Neural cell (in vitro differentiated cells): ENCODE measurements around the gene SF3B4. TPM values are rescaled to one million over a fixed set of nuclear protein-coding genes. Genes with fewer than 3 reads are reported as not detected.

Source experiments
- H2AFZ ChIP-seq: fragments of 200-600, 300-800 bp; sonication (generic), shearing (Covaris generic); 2 replicates; pipeline ENCODE4 v1.6.0; 2014; ENCODE audit warnings: low read depth, mild to moderate bottlenecking, antibody characterized with exemption, low read length, moderate library complexity
- H3F3A ChIP-seq: fragments of 200-600 bp; shearing (Covaris generic); 2 replicates; pipeline ENCODE4 v1.6.1; 2016; ENCODE audit warnings: mild to moderate bottlenecking, moderate library complexity, mixed read lengths, antibody characterized with exemption, low read length; ENCODE audit not compliant: insufficient read depth, poor library complexity, severe bottlenecking
- H3K27ac ChIP-seq: fragments of 200-600, 300-800 bp; sonication (generic), shearing (Covaris generic); 2 replicates; pipeline ENCODE4 v1.5.1; 2014; ENCODE audit warnings: mild to moderate bottlenecking, low read length, moderate library complexity
- H3K27me3 ChIP-seq: fragments of 300-800, 200-600 bp; sonication (generic), shearing (Covaris generic); 2 replicates; pipeline ENCODE4 v1.6.0; 2014; ENCODE audit warnings: mild to moderate bottlenecking, low read depth, low read length, moderate library complexity; ENCODE audit not compliant: insufficient read depth
- H3K36me3 ChIP-seq: fragments of 300-800, 200-600 bp; sonication (generic), shearing (Covaris generic); 2 replicates; pipeline ENCODE4 v1.5.1; 2014; ENCODE audit warnings: mild to moderate bottlenecking, antibody characterized with exemption, low read length, moderate library complexity; ENCODE audit not compliant: insufficient read depth
- H3K4me2 ChIP-seq: fragments of 300-800, 200-600 bp; sonication (generic), shearing (Covaris generic); 2 replicates; pipeline ENCODE4 v1.6.0; 2014; ENCODE audit warnings: mild to moderate bottlenecking, low read length
- H3K4me3 ChIP-seq: fragments of 300-800, 200-600 bp; sonication (generic), shearing (Covaris generic); 2 replicates; pipeline ENCODE4 v1.5.1; 2014; ENCODE audit warnings: mild to moderate bottlenecking, low read length, moderate library complexity
- H3K79me2 ChIP-seq: fragments of 200-600 bp; shearing (Covaris generic); replicated peaks from 2 replicates; pipeline ENCODE4 v1.6.0; 2014; ENCODE audit warnings: mild to moderate bottlenecking, low read length, moderate library complexity; ENCODE audit not compliant: insufficient read depth
- H3K9ac ChIP-seq: fragments of 300-800, 200-600 bp; sonication (generic), shearing (Covaris generic); 2 replicates; pipeline ENCODE4 v1.6.1; 2016; ENCODE audit warnings: mild to moderate bottlenecking, low read length, mixed read lengths
- H3K9me2 ChIP-seq: fragments of 200-600 bp; shearing (Covaris generic); 2 replicates; pipeline ENCODE4 v1.6.1; 2016; ENCODE audit warnings: mild to moderate bottlenecking, low read length, mixed read lengths; ENCODE audit not compliant: insufficient read depth
- H3K9me3 ChIP-seq: fragments of 200-600, 300-800 bp; sonication (generic), shearing (Covaris generic); 2 replicates; pipeline ENCODE4 v1.6.1; 2016; ENCODE audit warnings: mild to moderate bottlenecking, mixed run types, low read length, moderate library complexity, mixed read lengths
- H4K20me1 ChIP-seq: fragments of 200-600 bp; shearing (Covaris generic); 2 replicates; pipeline ENCODE4 v1.6.1; 2016; ENCODE audit warnings: mild to moderate bottlenecking, mixed run types; ENCODE audit not compliant: insufficient read depth
- EP300 ChIP-seq: fragments of 450-650 bp; conservative IDR thresholded peaks from 2 replicates; pipeline ENCODE4 v1.6.1; 2014; ENCODE audit warnings: antibody characterized with exemption, mild to moderate bottlenecking, moderate library complexity; ENCODE audit not compliant: poor library complexity, severe bottlenecking
- EZH2 ChIP-seq: fragments of 200-600, 300-800 bp; shearing (Covaris generic), sonication (generic); IDR thresholded peaks from 2 replicates; pipeline ENCODE4 v1.6.1; 2014; ENCODE audit warnings: antibody characterized with exemption, low read length, borderline replicate concordance, mild to moderate bottlenecking; ENCODE audit not compliant: insufficient read depth, poor library complexity, severe bottlenecking
- MXI1 ChIP-seq: fragments of 450-650 bp; conservative IDR thresholded peaks from 2 replicates; pipeline ENCODE4 v1.6.1; 2014; ENCODE audit warnings: antibody characterized with exemption, mild to moderate bottlenecking; ENCODE audit not compliant: poor library complexity, severe bottlenecking
- POLR2AphosphoS5 ChIP-seq: IDR thresholded peaks from 2 replicates; pipeline ENCODE4 v1.6.1; 2012
- RAD21 ChIP-seq: fragments of 450-650 bp; conservative IDR thresholded peaks from 2 replicates; pipeline ENCODE4 v1.6.1; 2014; ENCODE audit warnings: antibody characterized with exemption, mild to moderate bottlenecking, moderate library complexity
- REST ChIP-seq: IDR thresholded peaks from 2 replicates; pipeline ENCODE4 v1.6.1; 2012; ENCODE audit warnings: borderline replicate concordance
- SMC3 ChIP-seq: fragments of 450-650 bp; conservative IDR thresholded peaks from 2 replicates; pipeline ENCODE4 v1.6.1; 2014; ENCODE audit warnings: antibody characterized with exemption, mild to moderate bottlenecking, moderate library complexity; ENCODE audit not compliant: poor library complexity
- TAF1 ChIP-seq: IDR thresholded peaks from 2 replicates; pipeline ENCODE4 v1.6.1; 2012; ENCODE audit warnings: low read depth
- polyA plus RNA-seq: library from polyadenylated mRNA; depleted of rRNA; stranded (reverse); fragments of >200 nt; gene quantifications from 2 replicates; pipeline ENCODE4 v1.2.3, GENCODE V29; 2014
- TF ChIP-seq, protein P1 (sequence below): fragments of 450-650 bp; IDR thresholded peaks from 2 replicates; pipeline ENCODE4 v1.5.1; 2014; ENCODE audit warnings: antibody characterized with exemption, mild to moderate bottlenecking, moderate library complexity; ENCODE audit not compliant: poor library complexity, severe bottlenecking

SF3B4 gene
- polyA plus RNA-seq, 1 donor from 2014 or later: 14.1 TPM

GRCh38 chr1:149929856-149930255 lies 2.3 kb upstream of the SF3B4 start:
- TF ChIP-seq, protein P1, sequence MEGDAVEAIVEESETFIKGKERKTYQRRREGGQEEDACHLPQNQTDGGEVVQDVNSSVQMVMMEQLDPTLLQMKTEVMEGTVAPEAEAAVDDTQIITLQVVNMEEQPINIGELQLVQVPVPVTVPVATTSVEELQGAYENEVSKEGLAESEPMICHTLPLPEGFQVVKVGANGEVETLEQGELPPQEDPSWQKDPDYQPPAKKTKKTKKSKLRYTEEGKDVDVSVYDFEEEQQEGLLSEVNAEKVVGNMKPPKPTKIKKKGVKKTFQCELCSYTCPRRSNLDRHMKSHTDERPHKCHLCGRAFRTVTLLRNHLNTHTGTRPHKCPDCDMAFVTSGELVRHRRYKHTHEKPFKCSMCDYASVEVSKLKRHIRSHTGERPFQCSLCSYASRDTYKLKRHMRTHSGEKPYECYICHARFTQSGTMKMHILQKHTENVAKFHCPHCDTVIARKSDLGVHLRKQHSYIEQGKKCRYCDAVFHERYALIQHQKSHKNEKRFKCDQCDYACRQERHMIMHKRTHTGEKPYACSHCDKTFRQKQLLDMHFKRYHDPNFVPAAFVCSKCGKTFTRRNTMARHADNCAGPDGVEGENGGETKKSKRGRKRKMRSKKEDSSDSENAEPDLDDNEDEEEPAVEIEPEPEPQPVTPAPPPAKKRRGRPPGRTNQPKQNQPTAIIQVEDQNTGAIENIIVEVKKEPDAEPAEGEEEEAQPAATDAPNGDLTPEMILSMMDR: no peak
- Histone ChIP-seq H3K9ac (no peak overlapping the region), H3K27ac (no peak overlapping the region), H4K20me1 (no peaks in the 10 kb centered on the region), H2AFZ (no peak overlapping the region), H3K4me3 (no peak overlapping the region), H3K9me2 (no peaks in the 10 kb centered on the region), H3K27me3 (no peaks in the 10 kb centered on the region), H3K79me2 (peaks cover 17% of the 10 kb centered on the region), H3K9me3 (no peaks in the 10 kb centered on the region), H3K4me2 (no peak overlapping the region), H3K36me3 (peaks cover 5% of the 10 kb centered on the region), H3F3A (no peaks in the 10 kb centered on the region)

- peak overlapping the region; percentile 99 for H3K27ac ChIP-seq
- H3K9me2 ChIP-seq: no peaks in the 10 kb centered on the region
- no peaks in the 10 kb centered on the region for H3K9me3 ChIP-seq
- peak overlapping the region; percentile 87 for H3K4me3 ChIP-seq
- H3K27me3 ChIP-seq: no peaks in the 10 kb centered on the region
- peak overlapping the region; percentile 74 for H2AFZ ChIP-seq
- H3K36me3 ChIP-seq: peaks cover 6% of the 10 kb centered on the region
- H3K9ac ChIP-seq: peak overlapping the region; percentile 95
- H3K4me2 ChIP-seq: peak overlapping the region; percentile 89
- H3F3A ChIP-seq: no peaks in the 10 kb centered on the region
- H4K20me1 ChIP-seq: no peaks in the 10 kb centered on the region
- TF ChIP-seq RAD21 (no peak), EZH2 (no peak), EP300 (no peak), REST (no peak), MXI1 (no peak)
- H3K79me2 ChIP-seq: peaks cover 17% of the 10 kb centered on the region
These were observed 760 bp upstream of the SF3B4 start for GRCh38 chr1:149928401-149928724.

- Histone ChIP-seq H3F3A (no peaks in the 10 kb centered on the region), H3K4me3 (peak overlapping the region; percentile 87), H4K20me1 (no peaks in the 10 kb centered on the region), H3K36me3 (peaks cover 6% of the 10 kb centered on the region), H3K79me2 (peaks cover 17% of the 10 kb centered on the region), H3K9ac (peak overlapping the region; percentile 95), H3K9me3 (no peaks in the 10 kb centered on the region), H3K9me2 (no peaks in the 10 kb centered on the region), H3K27me3 (no peaks in the 10 kb centered on the region), H3K27ac (peak overlapping the region; percentile 99), H3K4me2 (peak overlapping the region; percentile 80), H2AFZ (peak overlapping the region; percentile 53)
- TF ChIP-seq EP300 (no peak), MXI1 (no peak), RAD21 (no peak), TAF1 (no peak), SMC3 (no peak), POLR2AphosphoS5 (no peak), REST (no peak), EZH2 (no peak)
- TF ChIP-seq, protein P1: no peak
These were observed 494 bp downstream of the SF3B4 start for GRCh38 chr1:149927056-149927562.
